DMS153 (cell line): ENCODE measurements around the gene PML.
"Not testable (repeated sequence)": the region's sequence is repeated elsewhere in the genome, so short reads cannot be mapped to it uniquely, and the experiment has no call there.

Source experiments
- DNase-seq: peaks from one replicate; lab custom pipeline; 2025; lab: John Stamatoyannopoulos, UW

The PML gene

GRCh38 chr15:74060251-74060650, 65.7 kb downstream of the PML start:
- DNase-seq = no peak

- no peak for DNase-seq
Observed at GRCh38 chr15:74062236-74062635, 67.7 kb downstream of the PML start.

- no peak for DNase-seq
Observed at GRCh38 chr15:74062671-74063070, 68.2 kb downstream of the PML start.

DNA sequence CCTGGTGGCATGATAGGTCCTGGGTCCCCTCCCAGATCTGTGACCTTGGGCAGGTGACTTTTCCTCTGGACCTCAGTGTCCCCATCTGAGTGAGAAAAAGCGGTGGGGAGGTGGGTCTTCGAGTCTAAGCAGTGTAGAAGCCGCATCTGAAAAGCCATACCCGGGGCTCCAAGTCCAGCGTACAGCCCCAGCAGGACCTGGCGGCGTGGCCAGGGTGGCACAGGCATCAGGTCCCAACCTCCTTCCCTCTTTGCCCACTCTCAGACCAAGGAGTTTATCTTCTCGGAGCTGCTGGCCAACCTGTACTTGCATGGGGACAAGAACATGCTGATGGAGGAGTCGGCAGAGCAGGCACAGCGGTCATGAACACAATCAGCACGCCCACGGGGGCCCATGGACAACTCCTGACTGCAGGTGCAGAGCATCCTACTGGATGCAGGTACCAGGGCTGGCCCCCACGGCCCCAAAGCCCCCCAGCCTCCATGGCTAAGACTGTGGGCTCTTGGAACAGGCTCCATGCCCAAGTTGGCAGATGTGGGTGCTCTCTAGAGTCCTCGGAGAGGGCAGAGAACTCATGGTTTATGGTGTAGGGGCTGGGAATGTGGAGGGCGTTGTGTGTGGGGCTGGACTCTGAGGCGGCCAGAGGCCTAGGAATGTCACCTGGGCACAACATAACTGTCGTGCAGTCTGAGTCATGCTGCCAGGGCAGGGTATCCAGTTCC, 69.1 kb downstream of the PML start:
- not testable (repeated sequence) for DNase-seq

GRCh38 chr15:74064183-74064582, 69.7 kb downstream of the PML start:
- not testable (repeated sequence) for DNase-seq

- DNase-seq = not testable (repeated sequence)
Observed at GRCh38 chr15:74064822-74065221, 70.3 kb downstream of the PML start.

- DNase-seq = not testable (repeated sequence)
Observed at GRCh38 chr15:74065684-74066411, 71.3 kb downstream of the PML start.

DNA sequence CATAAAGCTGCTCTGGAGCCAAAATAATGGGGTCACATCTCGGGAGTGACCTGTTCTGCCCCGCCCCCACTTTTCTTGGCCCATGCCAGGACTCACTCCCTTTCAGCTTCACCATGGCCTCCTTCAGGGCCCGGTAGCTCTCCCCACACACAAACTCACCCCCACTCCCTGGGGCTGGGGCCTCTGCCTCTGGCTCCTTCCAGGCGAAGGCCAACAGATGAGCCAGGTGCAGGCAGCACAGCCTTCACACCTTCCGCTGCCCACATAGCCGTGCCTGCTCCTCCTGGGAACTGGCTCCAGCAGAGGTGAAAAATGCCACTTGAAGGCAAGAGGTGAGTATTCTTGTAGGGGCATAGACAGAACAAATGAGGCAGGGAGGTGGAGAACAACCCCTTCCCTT, 77.1 kb downstream of the PML start:
- not testable (repeated sequence) for DNase-seq

GRCh38 chr15:74072132-74072531, 77.6 kb downstream of the PML start:
- not testable (repeated sequence) for DNase-seq

GRCh38 chr15:74072614-74073337, 78.3 kb downstream of the PML start:
- DNase-seq = not testable (repeated sequence)

GRCh38 chr15:74075781-74076180, 81.3 kb downstream of the PML start:
- not testable (repeated sequence) for DNase-seq

DNA sequence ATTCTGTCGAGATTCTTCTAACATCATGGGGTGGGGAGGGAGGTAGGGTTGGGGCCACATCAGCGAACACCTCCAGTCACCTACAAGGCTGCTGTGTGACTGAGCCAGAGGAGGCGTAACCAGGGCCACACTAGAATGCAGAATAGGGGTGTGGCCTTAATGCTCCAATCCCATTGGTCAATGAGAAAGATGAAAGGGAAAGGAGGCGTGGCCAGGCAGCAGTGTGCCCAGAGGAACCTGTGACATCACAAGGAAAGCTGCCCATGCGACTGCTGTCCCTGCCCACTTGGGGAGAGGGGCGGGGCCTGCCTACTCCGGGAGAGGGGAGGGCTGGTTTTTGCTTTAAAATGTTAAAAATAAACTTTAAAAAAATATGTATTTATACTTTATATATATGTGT, 87.9 kb downstream of the PML start, which contains the start of gene GOLGA6A:
GOLGA6A (minus strand) TSS at position 101 of the 400 bp plus-strand sequence; CDS start at position 60, 41 bp downstream.
- DNase-seq = not testable (repeated sequence)

GRCh38 chr15:74094567-74094966, 100.1 kb downstream of the PML start:
- not testable (repeated sequence) for DNase-seq

- not testable (repeated sequence) for DNase-seq
Observed at GRCh38 chr15:74095610-74096009, 101.1 kb downstream of the PML start.

- not testable (repeated sequence) for DNase-seq
Observed at GRCh38 chr15:74096753-74097474, 102.4 kb downstream of the PML start.
